Testis (tissue), 2 donors: Measurements from ENCODE around the gene TMEM183A.

Experiments
- CTCF ChIP-seq, 3 experiments: fragments of 450-650 bp in 2 of 3; fragments of 200-600 bp in 1 of 3; sonication (generic) in 1 of 3; IDR thresholded peaks; one replicate each; pipeline ENCODE4 v1.5.1; 2016 to 2019; ENCODE audit warnings: antibody characterized with exemption in 3 of 3, mild to moderate bottlenecking in 2 of 3, moderate library complexity in 1 of 3
- POLR2A ChIP-seq: fragments of 450-650 bp; IDR thresholded peaks from one replicate; pipeline ENCODE4 v1.6.1; 2017; ENCODE audit warnings: antibody characterized with exemption, mild to moderate bottlenecking, moderate library complexity

GRCh38 chr1:203048555-203049051 lies 41.4 kb downstream of the TMEM183A start:
- TF ChIP-seq CTCF (IDR thresholded peaks at IDR 0.05) (no peak), POLR2A (no peak)
